PFSK-1 (cell line): Measurements from ENCODE around the gene KIRREL3.

ENCODE experiments used
- FOXP2 ChIP-seq: optimal IDR thresholded peaks from 2 replicates; pipeline ENCODE3; 2011; ENCODE audit warnings: borderline replicate concordance, control low read depth, inconsistent platforms; ENCODE audit not compliant: insufficient read depth; ENCODE audit errors: extremely low read length, extremely low read depth
- POLR2AphosphoS5 ChIP-seq: IDR thresholded peaks from 2 replicates; pipeline ENCODE4 v1.6.1; 2012; ENCODE audit warnings: low read depth, mild to moderate bottlenecking, control low read depth, low read length, moderate library complexity
- SIN3A ChIP-seq: IDR thresholded peaks from 2 replicates; pipeline ENCODE4 v1.6.1; 2012; ENCODE audit warnings: mild to moderate bottlenecking, low read length, moderate library complexity, borderline replicate concordance; ENCODE audit not compliant: insufficient read depth
- TAF1 ChIP-seq: IDR thresholded peaks from 2 replicates; pipeline ENCODE4 v1.6.1; 2012; ENCODE audit warnings: low read length, control low read depth, borderline replicate concordance; ENCODE audit not compliant: insufficient read depth
- TF ChIP-seq, protein P1 (sequence below), 2 experiments: IDR thresholded peaks; 2 replicates each; pipeline versions ENCODE4 v1.6.1 to v1.8.0; 2011 to 2012; ENCODE audit warnings: low read depth in 2 of 2, low read length in 2 of 2, control low read depth in 1 of 2, inconsistent platforms in 1 of 2, mild to moderate bottlenecking in 1 of 2, moderate library complexity in 1 of 2; ENCODE audit not compliant: insufficient read depth in 1 of 2

The KIRREL3 gene

DNA sequence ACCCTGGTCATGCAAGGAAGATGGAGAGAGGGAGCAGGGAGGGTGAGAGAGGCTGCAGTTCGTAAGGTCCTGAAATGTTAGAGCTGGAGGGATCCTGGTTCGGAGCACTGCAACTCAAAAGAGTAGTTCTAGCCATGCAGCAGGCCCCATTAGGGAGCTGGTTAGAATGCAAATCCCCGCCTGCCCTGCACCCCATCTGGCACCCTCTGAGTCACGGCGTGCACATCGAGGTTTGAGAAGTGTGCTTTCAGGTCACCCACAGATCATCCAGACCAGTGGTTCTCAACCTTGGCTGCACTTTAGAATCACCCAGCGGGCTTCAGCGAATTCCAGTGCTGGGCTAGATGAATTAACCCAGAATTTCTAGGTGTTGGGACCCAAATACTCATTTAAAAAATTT is 596.9 kb downstream of the KIRREL3 start:
- TF ChIP-seq, protein P1, sequence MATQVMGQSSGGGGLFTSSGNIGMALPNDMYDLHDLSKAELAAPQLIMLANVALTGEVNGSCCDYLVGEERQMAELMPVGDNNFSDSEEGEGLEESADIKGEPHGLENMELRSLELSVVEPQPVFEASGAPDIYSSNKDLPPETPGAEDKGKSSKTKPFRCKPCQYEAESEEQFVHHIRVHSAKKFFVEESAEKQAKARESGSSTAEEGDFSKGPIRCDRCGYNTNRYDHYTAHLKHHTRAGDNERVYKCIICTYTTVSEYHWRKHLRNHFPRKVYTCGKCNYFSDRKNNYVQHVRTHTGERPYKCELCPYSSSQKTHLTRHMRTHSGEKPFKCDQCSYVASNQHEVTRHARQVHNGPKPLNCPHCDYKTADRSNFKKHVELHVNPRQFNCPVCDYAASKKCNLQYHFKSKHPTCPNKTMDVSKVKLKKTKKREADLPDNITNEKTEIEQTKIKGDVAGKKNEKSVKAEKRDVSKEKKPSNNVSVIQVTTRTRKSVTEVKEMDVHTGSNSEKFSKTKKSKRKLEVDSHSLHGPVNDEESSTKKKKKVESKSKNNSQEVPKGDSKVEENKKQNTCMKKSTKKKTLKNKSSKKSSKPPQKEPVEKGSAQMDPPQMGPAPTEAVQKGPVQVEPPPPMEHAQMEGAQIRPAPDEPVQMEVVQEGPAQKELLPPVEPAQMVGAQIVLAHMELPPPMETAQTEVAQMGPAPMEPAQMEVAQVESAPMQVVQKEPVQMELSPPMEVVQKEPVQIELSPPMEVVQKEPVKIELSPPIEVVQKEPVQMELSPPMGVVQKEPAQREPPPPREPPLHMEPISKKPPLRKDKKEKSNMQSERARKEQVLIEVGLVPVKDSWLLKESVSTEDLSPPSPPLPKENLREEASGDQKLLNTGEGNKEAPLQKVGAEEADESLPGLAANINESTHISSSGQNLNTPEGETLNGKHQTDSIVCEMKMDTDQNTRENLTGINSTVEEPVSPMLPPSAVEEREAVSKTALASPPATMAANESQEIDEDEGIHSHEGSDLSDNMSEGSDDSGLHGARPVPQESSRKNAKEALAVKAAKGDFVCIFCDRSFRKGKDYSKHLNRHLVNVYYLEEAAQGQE (IDR thresholded peaks at IDR 0.05; ENCODE audit: insufficient read depth in 1 of 2, low read depth in 2 of 2, low read length in 2 of 2) = no peak
- TF ChIP-seq POLR2AphosphoS5 (no peak), SIN3A (no peak), FOXP2 (no peak)

DNA sequence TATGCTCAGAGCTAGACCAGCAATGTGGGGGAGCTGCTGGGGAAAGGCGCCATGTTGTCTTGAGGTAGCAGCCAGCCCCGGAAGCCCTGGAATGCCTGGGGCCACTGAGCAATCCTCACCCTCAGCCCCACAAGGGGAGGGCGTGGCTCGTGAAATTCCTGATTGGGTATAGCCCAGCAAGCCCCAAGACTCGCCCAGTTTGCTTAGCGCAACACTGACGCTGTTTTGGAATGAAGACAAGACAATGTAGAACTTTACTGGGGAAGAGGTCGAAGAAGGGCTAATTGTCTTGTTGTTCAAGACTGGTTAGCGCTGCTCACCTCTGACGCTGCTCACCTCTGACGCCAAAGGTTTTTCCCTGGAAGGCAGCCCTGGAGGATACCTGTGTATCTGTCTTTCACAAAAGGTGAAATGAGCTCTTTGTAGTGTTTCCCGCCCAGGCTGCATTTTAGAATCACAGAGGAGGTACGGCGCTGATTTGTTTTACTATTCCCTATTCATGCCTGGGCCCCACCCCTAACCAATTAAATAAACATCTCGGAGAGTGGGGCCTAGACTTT is 597.5 kb downstream of the KIRREL3 start:
- TF ChIP-seq POLR2AphosphoS5 = no peak

DNA sequence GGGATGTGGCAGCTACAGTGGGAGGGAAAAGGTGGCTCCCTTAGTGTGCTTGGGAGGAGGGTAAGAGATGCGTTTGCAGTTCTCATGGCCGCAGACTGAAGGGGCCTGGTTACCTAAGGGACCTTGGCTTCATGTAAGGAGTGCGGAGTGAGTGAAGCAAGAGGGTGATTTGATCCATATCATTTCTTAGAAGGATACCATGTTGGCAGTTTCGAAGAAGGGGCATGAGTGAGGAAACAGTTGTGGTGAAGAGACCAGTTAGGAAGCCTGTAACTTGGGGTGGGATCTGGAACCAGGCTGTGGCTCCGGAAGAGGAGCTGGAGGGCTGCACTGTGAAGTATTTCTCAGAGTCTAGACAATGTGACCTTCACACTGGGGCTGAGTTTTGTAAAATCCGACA is 600.1 kb downstream of the KIRREL3 start:
- TF ChIP-seq FOXP2 (no peak), TAF1 (no peak)
- TF ChIP-seq, protein P1 (IDR thresholded peaks at IDR 0.05; ENCODE audit: insufficient read depth in 1 of 2, low read depth in 2 of 2, low read length in 2 of 2) = no peak

DNA sequence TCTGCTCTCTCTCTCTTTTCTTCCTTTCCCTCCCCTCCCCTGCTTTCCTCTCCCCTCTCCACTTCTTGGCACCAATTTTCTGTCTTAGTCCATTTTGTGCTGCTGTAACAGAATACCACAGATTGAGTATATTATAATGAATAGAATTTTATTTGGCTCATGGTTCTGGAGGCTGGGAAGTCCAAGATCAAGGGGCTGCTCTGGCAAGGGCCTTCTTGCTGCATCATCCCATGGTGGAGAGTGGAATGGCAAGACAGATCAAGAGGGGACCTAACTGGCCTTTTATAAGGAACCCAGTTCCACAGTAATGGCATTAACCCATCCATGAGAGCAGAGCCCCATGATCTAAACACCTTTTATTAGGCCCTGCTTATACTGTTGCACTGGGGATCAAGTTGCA is 600.6 kb downstream of the KIRREL3 start:
- TF ChIP-seq FOXP2 (no peak), TAF1 (no peak), SIN3A (no peak), POLR2AphosphoS5 (no peak)
- TF ChIP-seq, protein P1 (IDR thresholded peaks at IDR 0.05; ENCODE audit: insufficient read depth in 1 of 2, low read depth in 2 of 2, low read length in 2 of 2) = no peak

DNA sequence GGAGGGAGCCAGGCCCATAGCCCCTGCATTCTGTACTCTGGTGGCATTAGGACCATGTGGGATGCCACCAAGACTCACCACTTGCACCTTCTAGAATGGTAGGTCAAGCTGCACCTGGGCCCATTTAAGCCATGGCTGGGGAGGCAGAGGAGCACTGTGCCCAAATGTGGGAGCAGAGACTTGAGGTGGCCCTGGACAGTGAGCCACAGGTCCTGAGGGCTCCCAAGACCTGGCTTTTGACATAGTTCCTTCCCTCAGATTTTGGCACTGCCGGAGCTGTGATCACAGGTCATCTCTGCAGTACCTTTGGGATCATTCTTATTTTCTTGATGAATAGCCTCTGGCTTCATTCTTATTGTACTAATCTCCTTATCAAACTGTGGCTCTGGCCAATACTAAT is 601.8 kb downstream of the KIRREL3 start:
- no peak for TF ChIP-seq TAF1
- no peak for TF ChIP-seq SIN3A
- TF ChIP-seq FOXP2 = no peak
- TF ChIP-seq, protein P1 (IDR thresholded peaks at IDR 0.05; ENCODE audit: insufficient read depth in 1 of 2, low read depth in 2 of 2, low read length in 2 of 2) = no peak
